Duodenal mucosa (tissue), 2 donors: ENCODE measurements around the gene HCN4.
"Not testable (repeated sequence)": the region's sequence is repeated elsewhere in the genome, so short reads cannot be mapped to it uniquely, and the experiment has no call there.

Source experiments
- H3K27ac ChIP-seq: one replicate; pipeline ENCODE4 v1.7.0; 2013; ENCODE audit warnings: low read depth, low read length
- H3K27me3 ChIP-seq, 2 donors: one replicate each; pipeline ENCODE4 v1.7.0; 2013; ENCODE audit warnings: low read length in 2 of 2, control low read depth in 1 of 2; ENCODE audit not compliant: insufficient read depth in 2 of 2, control insufficient read depth in 1 of 2
- H3K36me3 ChIP-seq, 2 donors: one replicate each; pipeline ENCODE4 v1.7.0; 2013; ENCODE audit warnings: low read length in 2 of 2, control low read depth in 1 of 2; ENCODE audit not compliant: insufficient read depth in 2 of 2, control insufficient read depth in 1 of 2
- H3K4me1 ChIP-seq, 2 donors: one replicate each; pipeline ENCODE4 v1.7.0; 2013; ENCODE audit warnings: low read length in 2 of 2, control low read depth in 1 of 2; ENCODE audit not compliant: insufficient read depth in 2 of 2, control insufficient read depth in 1 of 2
- H3K4me3 ChIP-seq, 2 donors: one replicate each; pipeline ENCODE4 v1.7.0; 2013; ENCODE audit warnings: low read length in 2 of 2, low read depth in 1 of 2
- H3K9ac ChIP-seq, 2 donors: one replicate each; pipeline ENCODE4 v1.7.0; 2013; ENCODE audit warnings: low read length in 2 of 2, low read depth in 1 of 2
- H3K9me3 ChIP-seq, 2 donors: one replicate each; pipeline ENCODE4 v1.7.0; 2013; ENCODE audit warnings: low read length in 2 of 2, control low read depth in 1 of 2; ENCODE audit not compliant: control insufficient read depth in 1 of 2

Gene HCN4

GRCh38 chr15:73303636-73304035 lies 65.1 kb downstream of the HCN4 start:
- peaks cover 22 to 48% of the 10 kb centered on the region in 2 donors for H3K36me3 ChIP-seq
- H3K27me3 ChIP-seq, result no peaks in the 10 kb centered on the region
- peaks cover 0 to 3% of the 10 kb centered on the region in 2 donors for H3K4me1 ChIP-seq
- H3K4me3 ChIP-seq, result no peak overlapping the region
- H3K27ac ChIP-seq, result no peak overlapping the region
- no peaks in the 10 kb centered on the region for H3K9me3 ChIP-seq
- no peak overlapping the region for H3K9ac ChIP-seq

- H3K36me3 ChIP-seq, result peaks cover 42 to 61% of the 10 kb centered on the region in 2 donors
- not testable (repeated sequence) for H3K9ac ChIP-seq
Observed at GRCh38 chr15:73300286-73300685, 68.5 kb downstream of the HCN4 start.

GRCh38 chr15:73298522-73299245 lies 70.1 kb downstream of the HCN4 start:
- H3K4me3 ChIP-seq, result no peak overlapping the region
- H3K4me1 ChIP-seq, result peaks cover 0 to 7% of the 10 kb centered on the region in 2 donors
- no peaks in the 10 kb centered on the region for H3K9me3 ChIP-seq
- no peak overlapping the region for H3K9ac ChIP-seq
- no peak overlapping the region for H3K27ac ChIP-seq
- H3K27me3 ChIP-seq, result no peaks in the 10 kb centered on the region
- H3K36me3 ChIP-seq, result peaks cover 46 to 58% of the 10 kb centered on the region in 2 donors

More at GRCh38 chr15:73300286-73300685, 68.5 kb downstream of the HCN4 start:
- H3K27ac ChIP-seq, H3K4me1 ChIP-seq, H3K9me3 ChIP-seq, H3K4me3 ChIP-seq, H3K27me3 ChIP-seq: not testable (repeated sequence)

GRCh38 chr15:73296609-73297353 lies 72.0 kb downstream of the HCN4 start:
- Histone ChIP-seq H3K27me3 (no peaks in the 10 kb centered on the region), H3K4me1 (peaks cover 0 to 7% of the 10 kb centered on the region in 2 donors), H3K36me3 (peaks cover 42 to 53% of the 10 kb centered on the region in 2 donors), H3K27ac (no peak overlapping the region), H3K9me3 (no peaks in the 10 kb centered on the region), H3K9ac (no peak overlapping the region), H3K4me3 (no peak overlapping the region)

- Histone ChIP-seq H3K9me3 (no peaks in the 10 kb centered on the region), H3K9ac (no peak overlapping the region), H3K27ac (no peak overlapping the region), H3K4me3 (no peak overlapping the region), H3K36me3 (peaks cover 38 to 46% of the 10 kb centered on the region in 2 donors), H3K4me1 (peaks cover 0 to 7% of the 10 kb centered on the region in 2 donors), H3K27me3 (no peaks in the 10 kb centered on the region)
Observed at GRCh38 chr15:73295630-73296286, 73.0 kb downstream of the HCN4 start.

- no peaks in the 10 kb centered on the region for H3K27me3 ChIP-seq
- peaks cover 43 to 56% of the 10 kb centered on the region in 2 donors for H3K36me3 ChIP-seq
Observed at GRCh38 chr15:73293773-73294172, 75.0 kb downstream of the HCN4 start.

GRCh38 chr15:73291441-73291840 lies 77.3 kb downstream of the HCN4 start:
- peaks cover 37 to 66% of the 10 kb centered on the region in 2 donors for H3K36me3 ChIP-seq
- H3K27ac ChIP-seq, result no peak overlapping the region
- no peak overlapping the region for H3K9ac ChIP-seq
- no peaks in the 10 kb centered on the region for H3K4me1 ChIP-seq
- H3K4me3 ChIP-seq, result no peak overlapping the region
- H3K27me3 ChIP-seq, result no peaks in the 10 kb centered on the region
- no peaks in the 10 kb centered on the region for H3K9me3 ChIP-seq

More at GRCh38 chr15:73293773-73294172, 75.0 kb downstream of the HCN4 start:
- no peak overlapping the region for H3K27ac ChIP-seq
- no peaks in the 10 kb centered on the region for H3K9me3 ChIP-seq
- no peak overlapping the region for H3K9ac ChIP-seq
- H3K4me3 ChIP-seq, result no peak overlapping the region
- peaks cover 0 to 5% of the 10 kb centered on the region in 2 donors for H3K4me1 ChIP-seq

- Histone ChIP-seq H3K36me3 (peaks cover 20 to 69% of the 10 kb centered on the region in 2 donors), H3K9ac (no peak overlapping the region), H3K27me3 (no peaks in the 10 kb centered on the region), H3K4me1 (no peaks in the 10 kb centered on the region), H3K4me3 (no peak overlapping the region), H3K27ac (no peak overlapping the region), H3K9me3 (no peaks in the 10 kb centered on the region)
Observed at GRCh38 chr15:73287019-73287418, 81.7 kb downstream of the HCN4 start.

- H3K27ac ChIP-seq, result no peak overlapping the region
- no peak overlapping the region for H3K4me3 ChIP-seq
- H3K9ac ChIP-seq, result no peak overlapping the region
- H3K9me3 ChIP-seq, result no peaks in the 10 kb centered on the region
- H3K4me1 ChIP-seq, result no peaks in the 10 kb centered on the region
- no peaks in the 10 kb centered on the region for H3K27me3 ChIP-seq
- peaks cover 20 to 68% of the 10 kb centered on the region in 2 donors for H3K36me3 ChIP-seq
Observed at GRCh38 chr15:73286311-73286710, 82.4 kb downstream of the HCN4 start.
